ENCODE data around the gene SCMH1. TPM values are rescaled to one million over a fixed set of nuclear protein-coding genes. Genes with fewer than 3 reads are reported as not detected.

The SCMH1 gene
- polyA plus RNA-seq, 2 of the 4 experiments (the other 2 are of a cell fraction), result 11.6 to 26.7 TPM

GRCh38 chr1:41152622-41153044 is 89.5 kb downstream of the SCMH1 start (continued):
- TF ChIP-seq GATA3 (IDR thresholded peaks at IDR 0.05; ENCODE audit: borderline replicate concordance), result peak; percentile 81; the same call in 1 of the 2 replicates
- no peak for TF ChIP-seq HOXB13 (CRISPR knock-in tag; IDR thresholded peaks at IDR 0.05; ENCODE audit: low read depth)
- TF ChIP-seq RCOR1 (IDR thresholded peaks at IDR 0.05; ENCODE audit: low read depth, low read length), result no peak
- TF ChIP-seq, protein P1, sequence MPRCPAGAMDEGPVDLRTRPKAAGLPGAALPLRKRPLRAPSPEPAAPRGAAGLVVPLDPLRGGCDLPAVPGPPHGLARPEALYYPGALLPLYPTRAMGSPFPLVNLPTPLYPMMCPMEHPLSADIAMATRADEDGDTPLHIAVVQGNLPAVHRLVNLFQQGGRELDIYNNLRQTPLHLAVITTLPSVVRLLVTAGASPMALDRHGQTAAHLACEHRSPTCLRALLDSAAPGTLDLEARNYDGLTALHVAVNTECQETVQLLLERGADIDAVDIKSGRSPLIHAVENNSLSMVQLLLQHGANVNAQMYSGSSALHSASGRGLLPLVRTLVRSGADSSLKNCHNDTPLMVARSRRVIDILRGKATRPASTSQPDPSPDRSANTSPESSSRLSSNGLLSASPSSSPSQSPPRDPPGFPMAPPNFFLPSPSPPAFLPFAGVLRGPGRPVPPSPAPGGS (IDR thresholded peaks at IDR 0.05), result 0 out of 3 replicates have a peak, but pooled peaks have one; percentile 47
- TF ChIP-seq EHF (CRISPR knock-in tag; IDR thresholded peaks at IDR 0.05), result no peak
- TF ChIP-seq PBX3 (IDR thresholded peaks at IDR 0.05), result no peak
- TF ChIP-seq HOXA7 (CRISPR knock-in tag; IDR thresholded peaks at IDR 0.05), result no peak
- TF ChIP-seq, protein P2, sequence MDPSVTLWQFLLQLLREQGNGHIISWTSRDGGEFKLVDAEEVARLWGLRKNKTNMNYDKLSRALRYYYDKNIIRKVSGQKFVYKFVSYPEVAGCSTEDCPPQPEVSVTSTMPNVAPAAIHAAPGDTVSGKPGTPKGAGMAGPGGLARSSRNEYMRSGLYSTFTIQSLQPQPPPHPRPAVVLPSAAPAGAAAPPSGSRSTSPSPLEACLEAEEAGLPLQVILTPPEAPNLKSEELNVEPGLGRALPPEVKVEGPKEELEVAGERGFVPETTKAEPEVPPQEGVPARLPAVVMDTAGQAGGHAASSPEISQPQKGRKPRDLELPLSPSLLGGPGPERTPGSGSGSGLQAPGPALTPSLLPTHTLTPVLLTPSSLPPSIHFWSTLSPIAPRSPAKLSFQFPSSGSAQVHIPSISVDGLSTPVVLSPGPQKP (IDR thresholded peaks at IDR 0.05; ENCODE audit: low read depth, low read length), result no peak
- no peak for TF ChIP-seq RFX5 (IDR thresholded peaks at IDR 0.05)
- no peak for TF ChIP-seq TFCP2L1 (CRISPR knock-in tag; IDR thresholded peaks at IDR 0.05)
- no peak for TF ChIP-seq BHLHE40 (IDR thresholded peaks at IDR 0.05; ENCODE audit: low read depth, low read length)
- TF ChIP-seq HDAC2 (IDR thresholded peaks at IDR 0.05), result no peak
- TF ChIP-seq ZSCAN20 (CRISPR knock-in tag; IDR thresholded peaks at IDR 0.05), result no peak
- TF ChIP-seq EP300 (IDR thresholded peaks at IDR 0.05), result peak; percentile 75 to 77; a peak in 3 of 5 replicates
- no peak for TF ChIP-seq CHD2 (IDR thresholded peaks at IDR 0.05; ENCODE audit: low read length, partially characterized antibody)
- no peak for TF ChIP-seq PHF8 (IDR thresholded peaks at IDR 0.05; ENCODE audit: borderline replicate concordance, low read depth)
- TF ChIP-seq HOXB5 (CRISPR knock-in tag; IDR thresholded peaks at IDR 0.05), result no peak
- no peak for TF ChIP-seq ZC3H11A (IDR thresholded peaks at IDR 0.05)
- no peak for TF ChIP-seq NR3C1 (IDR thresholded peaks at IDR 0.05)
- no peak for TF ChIP-seq SREBF2 (IDR thresholded peaks at IDR 0.05)
- TF ChIP-seq ESRRA (IDR thresholded peaks at IDR 0.05; ENCODE audit: borderline replicate concordance, low read length), result no peak
- TF ChIP-seq TP53 (CRISPR knock-in tag; IDR thresholded peaks at IDR 0.05), result no peak
- TF ChIP-seq POLR2A (IDR thresholded peaks at IDR 0.05; ENCODE audit: low read length), result no peak
- TF ChIP-seq FOSL2 (IDR thresholded peaks at IDR 0.05), result peak; percentile 82
- TF ChIP-seq FOSL2 (CRISPR knock-in tag; IDR thresholded peaks at IDR 0.05), result peak; percentile 91
- 0 out of 5 replicates have a peak, but pooled peaks of 1 of the 2 experiments have one; percentile 39 for TF ChIP-seq RAD21 (conservative IDR thresholded peaks at IDR 0.05 in 1 of 2, IDR thresholded peaks at IDR 0.05 in 1 of 2)

DNA sequence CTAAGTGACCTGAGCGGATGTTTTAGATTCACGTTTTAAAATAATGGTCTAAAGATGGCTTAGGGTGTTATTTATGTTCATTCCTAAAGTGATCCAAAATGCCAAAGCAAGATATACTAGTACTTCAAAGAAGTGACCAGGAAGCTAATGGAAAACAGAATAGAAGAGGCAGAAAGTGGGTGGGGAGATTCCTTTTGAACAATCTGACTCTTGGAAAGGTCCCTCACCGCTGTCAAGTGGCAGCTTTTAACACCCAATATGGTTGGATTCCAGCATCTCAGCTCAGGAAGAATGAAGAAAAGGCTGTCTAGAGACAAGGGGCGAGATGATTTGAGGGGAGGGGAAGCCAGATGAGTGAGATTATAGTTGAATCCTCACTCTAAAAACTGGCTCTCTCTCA is 90.3 kb downstream of the SCMH1 start:
- Histone ChIP-seq H3K4me3 (no peak overlapping the region), H3K4me1 (peaks cover 70% of the 10 kb centered on the region), H3K9me3 (peaks cover 10% of the 10 kb centered on the region; the same call in 2 of the 3 replicates), H3K27ac (peak overlapping the region; percentile 95 to 96), H3K4me2 (peak overlapping the region; percentile 73)
- FAIRE-seq (no peak), ATAC-seq (peak; percentile 4 to 23; a peak in 2 of 6 replicates), DNase-seq (ENCODE audit: low read depth in 1 of 2, low spot score in 1 of 2) (no peak)
- ChIA-PET POLR2A (interaction anchor here (0.9 to 1.6 kb wide), 4 partner anchors 42 to 91 kb away, joined by 3 to 7 read pairs (median 6); partner anchors contain the start of gene SCMH1), CTCF (interaction anchor here (1.1 to 1.4 kb wide), 4 partner anchors 28 to 104 kb away, joined by 3 to 4 read pairs (median 4); no protein-coding TSS in a partner anchor)
- no peak for TF ChIP-seq EP300 (IDR thresholded peaks at IDR 0.05)
- no peak for TF ChIP-seq HES2 (IDR thresholded peaks at IDR 0.05)
- TF ChIP-seq HDAC2 (IDR thresholded peaks at IDR 0.05), result no peak
- TF ChIP-seq RNF2 (IDR thresholded peaks at IDR 0.05; ENCODE audit: borderline replicate concordance, low read depth), result no peak
- TF ChIP-seq GATA3 (IDR thresholded peaks at IDR 0.05; ENCODE audit: borderline replicate concordance), result no peak
- no peak for TF ChIP-seq FOSB (CRISPR knock-in tag; IDR thresholded peaks at IDR 0.05)
- TF ChIP-seq JUN (IDR thresholded peaks at IDR 0.05), result no peak
- no peak for TF ChIP-seq CBX2 (IDR thresholded peaks at IDR 0.05; ENCODE audit: borderline replicate concordance, low read depth)
- TF ChIP-seq, protein P3, sequence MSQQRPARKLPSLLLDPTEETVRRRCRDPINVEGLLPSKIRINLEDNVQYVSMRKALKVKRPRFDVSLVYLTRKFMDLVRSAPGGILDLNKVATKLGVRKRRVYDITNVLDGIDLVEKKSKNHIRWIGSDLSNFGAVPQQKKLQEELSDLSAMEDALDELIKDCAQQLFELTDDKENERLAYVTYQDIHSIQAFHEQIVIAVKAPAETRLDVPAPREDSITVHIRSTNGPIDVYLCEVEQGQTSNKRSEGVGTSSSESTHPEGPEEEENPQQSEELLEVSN (IDR thresholded peaks at IDR 0.05; ENCODE audit: borderline replicate concordance, low read depth), result no peak
- no peak for TF ChIP-seq RARB (CRISPR knock-in tag; IDR thresholded peaks at IDR 0.05)
- 67% methylated on average over 4 of the region's 4 CpGs for WGBS (ENCODE audit: missing lambda C conversion rate)
